Activated CD4-positive, alpha-beta T cell treated with anti-CD3 and anti-CD28 coated beads, Interleukin-2, amount 50 U/mL, for 48 hours (primary cell): ENCODE results near the gene SOWAHB.

ENCODE experiments used
- DNase-seq, 2 experiments: peaks; one replicate each; pipeline ENCODE4 v3.0.0-alpha.2; 2020

Gene SOWAHB

GRCh38 chr4:76897536-76898384, at the start of gene SOWAHB:
Gene SOWAHB (minus strand): TSS chr4:76898144. CDS start chr4:76897849, 295 bp downstream.
- peak; percentile 22 to 31 for DNase-seq

- DNase-seq = no peak
Observed at GRCh38 chr4:76947369-76947768, 49.4 kb upstream of the SOWAHB start.

GRCh38 chr4:76943790-76944189, 45.8 kb upstream of the SOWAHB start:
- no peak for DNase-seq

- DNase-seq = no peak
Observed at GRCh38 chr4:76943129-76943620, 45.2 kb upstream of the SOWAHB start.

- no peak for DNase-seq
Observed at GRCh38 chr4:76939184-76939583, 41.2 kb upstream of the SOWAHB start.

GRCh38 chr4:76931576-76932276, 33.8 kb upstream of the SOWAHB start:
- no peak for DNase-seq

- DNase-seq = no peak
Observed at GRCh38 chr4:76931087-76931486, 33.1 kb upstream of the SOWAHB start.

- no peak for DNase-seq
Observed at GRCh38 chr4:76930685-76931084, 32.7 kb upstream of the SOWAHB start.

GRCh38 chr4:76926841-76927240, 28.9 kb upstream of the SOWAHB start:
- DNase-seq = no peak

- DNase-seq = no peak
Observed at GRCh38 chr4:76923619-76924357, 25.8 kb upstream of the SOWAHB start.

GRCh38 chr4:76920715-76921114, 22.8 kb upstream of the SOWAHB start:
- no peak for DNase-seq

GRCh38 chr4:76909711-76910110, 11.8 kb upstream of the SOWAHB start:
- no peak for DNase-seq

GRCh38 chr4:76905521-76905920, 7.6 kb upstream of the SOWAHB start:
- DNase-seq = no peak

- no peak for DNase-seq
Observed at GRCh38 chr4:76904646-76905190, 6.8 kb upstream of the SOWAHB start.

GRCh38 chr4:76902233-76902890, 4.4 kb upstream of the SOWAHB start:
- DNase-seq = no peak

GRCh38 chr4:76898949-76899645, 1.2 kb upstream of the SOWAHB start:
- DNase-seq = no peak

GRCh38 chr4:76898385-76898692, 395 bp upstream of the SOWAHB start:
- DNase-seq = no peak

GRCh38 chr4:76896614-76897535, 1.1 kb downstream of the SOWAHB start:
- DNase-seq = peak; percentile 19 to 24

GRCh38 chr4:76896048-76896447, 1.9 kb downstream of the SOWAHB start:
- no peak for DNase-seq

GRCh38 chr4:76895619-76896018, 2.3 kb downstream of the SOWAHB start:
- DNase-seq = no peak
